Measurements from ENCODE around the gene ZDHHC8.

DNA sequence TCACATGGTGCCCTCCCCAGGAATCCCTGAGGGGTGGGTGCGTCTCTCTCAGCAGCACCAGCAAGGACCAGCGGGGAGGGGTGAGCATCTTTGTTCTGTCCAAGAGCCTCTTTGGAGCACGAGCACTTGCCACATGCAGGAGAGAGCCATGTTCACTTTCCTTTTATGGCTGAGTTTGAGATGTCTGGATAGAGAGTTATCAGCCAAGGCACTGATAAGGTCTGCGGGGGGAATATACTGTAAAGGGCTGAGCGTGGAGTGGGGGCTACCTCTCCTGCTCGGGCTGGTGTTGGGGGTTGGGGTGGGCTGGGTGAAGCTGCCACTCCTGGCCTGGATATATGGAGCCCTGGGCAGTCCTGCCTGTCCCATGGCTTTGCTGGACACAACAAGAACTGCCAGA is 54.1 kb downstream of the ZDHHC8 start:
- TF ChIP-seq, protein P1, sequence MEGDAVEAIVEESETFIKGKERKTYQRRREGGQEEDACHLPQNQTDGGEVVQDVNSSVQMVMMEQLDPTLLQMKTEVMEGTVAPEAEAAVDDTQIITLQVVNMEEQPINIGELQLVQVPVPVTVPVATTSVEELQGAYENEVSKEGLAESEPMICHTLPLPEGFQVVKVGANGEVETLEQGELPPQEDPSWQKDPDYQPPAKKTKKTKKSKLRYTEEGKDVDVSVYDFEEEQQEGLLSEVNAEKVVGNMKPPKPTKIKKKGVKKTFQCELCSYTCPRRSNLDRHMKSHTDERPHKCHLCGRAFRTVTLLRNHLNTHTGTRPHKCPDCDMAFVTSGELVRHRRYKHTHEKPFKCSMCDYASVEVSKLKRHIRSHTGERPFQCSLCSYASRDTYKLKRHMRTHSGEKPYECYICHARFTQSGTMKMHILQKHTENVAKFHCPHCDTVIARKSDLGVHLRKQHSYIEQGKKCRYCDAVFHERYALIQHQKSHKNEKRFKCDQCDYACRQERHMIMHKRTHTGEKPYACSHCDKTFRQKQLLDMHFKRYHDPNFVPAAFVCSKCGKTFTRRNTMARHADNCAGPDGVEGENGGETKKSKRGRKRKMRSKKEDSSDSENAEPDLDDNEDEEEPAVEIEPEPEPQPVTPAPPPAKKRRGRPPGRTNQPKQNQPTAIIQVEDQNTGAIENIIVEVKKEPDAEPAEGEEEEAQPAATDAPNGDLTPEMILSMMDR (IDR thresholded peaks at IDR 0.05): no peak
- no peak for TF ChIP-seq POLR2A (IDR thresholded peaks at IDR 0.05)
- no peak for TF ChIP-seq POLR2AphosphoS5 (IDR thresholded peaks at IDR 0.05)
